ENCODE measurements around the gene KRT7.

DNA sequence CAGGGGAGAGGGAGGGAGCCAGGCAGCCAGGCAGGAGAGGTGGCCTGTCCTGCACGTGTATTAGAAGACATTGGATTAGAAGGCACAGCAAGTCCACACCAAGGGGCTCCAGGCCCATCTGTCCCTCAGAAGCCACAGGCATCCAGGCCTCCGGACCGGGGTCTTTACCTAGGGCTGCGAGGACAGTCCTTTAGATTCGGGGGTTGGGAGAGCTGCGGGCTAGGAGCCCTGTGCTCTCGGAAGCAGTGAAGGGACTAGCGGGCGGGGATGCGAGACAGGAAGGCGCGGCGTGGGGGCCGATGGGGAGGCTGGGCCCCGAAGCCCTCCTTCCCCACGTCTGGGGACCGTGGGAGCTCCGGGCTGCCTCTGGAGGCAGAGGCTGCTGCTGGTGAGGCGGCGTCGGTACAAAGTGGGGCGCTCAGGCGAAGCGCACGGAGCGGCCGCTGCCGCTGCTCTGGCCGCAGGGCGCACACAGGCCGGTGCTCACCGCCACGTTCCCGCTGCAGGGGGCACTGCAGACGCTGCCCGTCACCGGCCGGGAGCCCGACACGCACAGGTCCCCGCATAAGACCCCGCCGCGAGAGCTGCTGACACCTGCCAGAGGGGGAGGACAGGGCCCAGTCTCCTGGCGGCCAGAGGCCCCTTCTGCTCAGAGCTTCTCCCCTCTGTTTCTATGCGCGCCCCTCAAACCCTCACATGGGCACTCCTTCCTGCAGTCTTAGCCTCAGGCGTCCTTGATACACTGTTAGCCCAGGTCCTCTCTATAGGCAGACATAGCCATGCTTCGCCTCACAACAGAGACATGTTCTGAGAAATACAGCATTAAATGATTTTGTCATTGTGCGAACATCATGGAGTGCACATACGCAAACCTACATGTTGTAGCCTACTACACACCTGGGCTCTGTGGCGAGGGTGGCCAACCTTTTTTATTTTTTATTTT, 17.3 kb downstream of the KRT7 start:
- no peak for TF ChIP-seq CTCF (IDR thresholded peaks at IDR 0.05)
- no peak for TF ChIP-seq POLR2A (IDR thresholded peaks at IDR 0.05)

Measured in tibial nerve (tissue), 3 donors.